ENCODE data around the gene INTS11. TPM values are rescaled to one million over a fixed set of nuclear protein-coding genes. Genes with fewer than 3 reads are reported as not detected.

INTS11 gene
- total and polyA plus RNA-seq, 2 of the 13 experiments (the other 11 are each of a cell fraction or from before 2014, with no cell fraction given), result 52.8 to 94.8 TPM

- TF ChIP-seq ZNF580 (CRISPR knock-in tag; IDR thresholded peaks at IDR 0.05; ENCODE audit: borderline replicate concordance, low read depth) (no peak), BCL6 (CRISPR knock-in tag; IDR thresholded peaks at IDR 0.05) (no peak), LCORL (IDR thresholded peaks at IDR 0.05) (no peak), LCORL (CRISPR knock-in tag; IDR thresholded peaks at IDR 0.05) (no peak), ZNF333 (CRISPR knock-in tag; IDR thresholded peaks at IDR 0.05; ENCODE audit: borderline replicate concordance) (no peak), HDAC1 (CRISPR knock-in tag; IDR thresholded peaks at IDR 0.05) (no peak; the same call in 1 of the 2 replicates), ZNF720 (CRISPR knock-in tag; IDR thresholded peaks at IDR 0.05) (no peak), PTBP1 (IDR thresholded peaks at IDR 0.05; ENCODE audit: low read depth, low read length, poor library complexity, severe bottlenecking) (no peak), ZNF20 (CRISPR knock-in tag; IDR thresholded peaks at IDR 0.05) (no peak), THYN1 (CRISPR knock-in tag; IDR thresholded peaks at IDR 0.05; ENCODE audit: borderline replicate concordance, low read depth) (no peak), MTA3 (CRISPR knock-in tag; IDR thresholded peaks at IDR 0.05) (no peak), ZFY (CRISPR knock-in tag; IDR thresholded peaks at IDR 0.05) (no peak), ZNF572 (CRISPR knock-in tag; IDR thresholded peaks at IDR 0.05) (no peak), TBL1XR1 (IDR thresholded peaks at IDR 0.05; ENCODE audit: borderline replicate concordance, low read length, partially characterized antibody) (no peak), HOXA3 (CRISPR knock-in tag; IDR thresholded peaks at IDR 0.05) (no peak), KMT2A (CRISPR knock-in tag; IDR thresholded peaks at IDR 0.05) (no peak)
- TF ChIP-seq, protein P1, sequence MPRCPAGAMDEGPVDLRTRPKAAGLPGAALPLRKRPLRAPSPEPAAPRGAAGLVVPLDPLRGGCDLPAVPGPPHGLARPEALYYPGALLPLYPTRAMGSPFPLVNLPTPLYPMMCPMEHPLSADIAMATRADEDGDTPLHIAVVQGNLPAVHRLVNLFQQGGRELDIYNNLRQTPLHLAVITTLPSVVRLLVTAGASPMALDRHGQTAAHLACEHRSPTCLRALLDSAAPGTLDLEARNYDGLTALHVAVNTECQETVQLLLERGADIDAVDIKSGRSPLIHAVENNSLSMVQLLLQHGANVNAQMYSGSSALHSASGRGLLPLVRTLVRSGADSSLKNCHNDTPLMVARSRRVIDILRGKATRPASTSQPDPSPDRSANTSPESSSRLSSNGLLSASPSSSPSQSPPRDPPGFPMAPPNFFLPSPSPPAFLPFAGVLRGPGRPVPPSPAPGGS (CRISPR knock-in tag; IDR thresholded peaks at IDR 0.05), result peak; percentile 47; the same call in 1 of the 2 replicates
- TF ChIP-seq, protein P2, sequence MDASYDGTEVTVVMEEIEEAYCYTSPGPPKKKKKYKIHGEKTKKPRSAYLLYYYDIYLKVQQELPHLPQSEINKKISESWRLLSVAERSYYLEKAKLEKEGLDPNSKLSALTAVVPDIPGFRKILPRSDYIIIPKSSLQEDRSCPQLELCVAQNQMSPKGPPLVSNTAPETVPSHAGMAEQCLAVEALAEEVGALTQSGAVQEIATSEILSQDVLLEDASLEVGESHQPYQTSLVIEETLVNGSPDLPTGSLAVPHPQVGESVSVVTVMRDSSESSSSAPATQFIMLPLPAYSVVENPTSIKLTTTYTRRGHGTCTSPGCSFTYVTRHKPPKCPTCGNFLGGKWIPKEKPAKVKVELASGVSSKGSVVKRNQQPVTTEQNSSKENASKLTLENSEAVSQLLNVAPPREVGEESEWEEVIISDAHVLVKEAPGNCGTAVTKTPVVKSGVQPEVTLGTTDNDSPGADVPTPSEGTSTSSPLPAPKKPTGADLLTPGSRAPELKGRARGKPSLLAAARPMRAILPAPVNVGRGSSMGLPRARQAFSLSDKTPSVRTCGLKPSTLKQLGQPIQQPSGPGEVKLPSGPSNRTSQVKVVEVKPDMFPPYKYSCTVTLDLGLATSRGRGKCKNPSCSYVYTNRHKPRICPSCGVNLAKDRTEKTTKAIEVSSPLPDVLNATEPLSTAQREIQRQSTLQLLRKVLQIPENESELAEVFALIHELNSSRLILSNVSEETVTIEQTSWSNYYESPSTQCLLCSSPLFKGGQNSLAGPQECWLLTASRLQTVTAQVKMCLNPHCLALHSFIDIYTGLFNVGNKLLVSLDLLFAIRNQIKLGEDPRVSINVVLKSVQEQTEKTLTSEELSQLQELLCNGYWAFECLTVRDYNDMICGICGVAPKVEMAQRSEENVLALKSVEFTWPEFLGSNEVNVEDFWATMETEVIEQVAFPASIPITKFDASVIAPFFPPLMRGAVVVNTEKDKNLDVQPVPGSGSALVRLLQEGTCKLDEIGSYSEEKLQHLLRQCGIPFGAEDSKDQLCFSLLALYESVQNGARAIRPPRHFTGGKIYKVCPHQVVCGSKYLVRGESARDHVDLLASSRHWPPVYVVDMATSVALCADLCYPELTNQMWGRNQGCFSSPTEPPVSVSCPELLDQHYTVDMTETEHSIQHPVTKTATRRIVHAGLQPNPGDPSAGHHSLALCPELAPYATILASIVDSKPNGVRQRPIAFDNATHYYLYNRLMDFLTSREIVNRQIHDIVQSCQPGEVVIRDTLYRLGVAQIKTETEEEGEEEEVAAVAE (CRISPR knock-in tag; IDR thresholded peaks at IDR 0.05; ENCODE audit: borderline replicate concordance), result no peak
Measured at GRCh38 chr1:1274299-1274930, 50.0 kb downstream of the INTS11 start (continued).
